Smooth muscle cell (in vitro differentiated cells): Measurements from ENCODE around the gene TANC2. TPM values are rescaled to one million over a fixed set of nuclear protein-coding genes. Genes with fewer than 3 reads are reported as not detected.
A peak's percentile ranks its signal among the peaks of the same experiment; 100 is the strongest.

ENCODE experiments used
- DNase-seq: peaks from one replicate; lab custom pipeline; 2025; ENCODE audit not compliant: unreplicated experiment; lab: John Stamatoyannopoulos, UW
- H2AFZ ChIP-seq: fragments of 200-600 bp; sonication (generic); 2 replicates; pipeline ENCODE4 v1.6.0; 2016; ENCODE audit warnings: antibody characterized with exemption, low read depth, mild to moderate bottlenecking
- H3F3A ChIP-seq: fragments of 200-600 bp; sonication (generic); 2 replicates; pipeline ENCODE4 v1.6.0; 2017; ENCODE audit warnings: antibody characterized with exemption, low read depth
- H3K27ac ChIP-seq: fragments of 200-600 bp; sonication (generic); 2 replicates; pipeline ENCODE4 v1.5.1; 2016; ENCODE audit warnings: low read depth, mild to moderate bottlenecking
- H3K27me3 ChIP-seq: fragments of 200-600 bp; sonication (generic); 2 replicates; pipeline ENCODE4 v1.6.1; 2016; ENCODE audit warnings: low read depth, mild to moderate bottlenecking
- H3K36me3 ChIP-seq: fragments of 200-600 bp; sonication (generic); 2 replicates; pipeline ENCODE4 v1.5.1; 2016; ENCODE audit warnings: low read depth
- H3K4me1 ChIP-seq: fragments of 200-600 bp; sonication (generic); 2 replicates; pipeline ENCODE4 v1.5.1; 2016; ENCODE audit warnings: low read depth
- H3K4me2 ChIP-seq: fragments of 200-600 bp; sonication (generic); 2 replicates; pipeline ENCODE4 v1.6.0; 2016; ENCODE audit warnings: mild to moderate bottlenecking
- H3K4me3 ChIP-seq: fragments of 200-600 bp; sonication (generic); 2 replicates; pipeline ENCODE4 v1.5.1; 2016; ENCODE audit warnings: mild to moderate bottlenecking
- H3K79me2 ChIP-seq: fragments of 200-600 bp; sonication (generic); 2 replicates; pipeline ENCODE4 v1.6.0; 2016; ENCODE audit warnings: low read depth, mild to moderate bottlenecking
- H3K9ac ChIP-seq: fragments of 200-600 bp; sonication (generic); 2 replicates; pipeline ENCODE4 v1.6.0; 2016; ENCODE audit warnings: low read depth
- H3K9me3 ChIP-seq: fragments of 200-600 bp; sonication (generic); replicated peaks from 2 replicates; pipeline ENCODE4 v1.5.1; 2016; ENCODE audit warnings: low read depth
- H4K20me1 ChIP-seq: fragments of 200-600 bp; sonication (generic); 2 replicates; pipeline ENCODE4 v1.6.0; 2016; ENCODE audit warnings: low read depth
- CTCF ChIP-seq: fragments of 200-600 bp; sonication (generic); IDR thresholded peaks from 2 replicates; pipeline ENCODE4 v1.5.1; 2017; ENCODE audit warnings: borderline replicate concordance, mild to moderate bottlenecking, antibody characterized with exemption; ENCODE audit not compliant: insufficient read depth, poor library complexity, severe bottlenecking
- WGBS: methylation state at CpG from one replicate; pipeline ENCODE4 v1.1.7; 2016; ENCODE audit warnings: low lambda C conversion rate; 5-methylcytosine and 5-hydroxymethylcytosine counted together
- polyA plus RNA-seq: library from polyadenylated mRNA; unstranded; fragments of >200 nt; fragmentation: Nextera tagmentation; extraction: Ambion mirVana; gene quantifications from 2 replicates; pipeline ENCODE4 v1.2.1, GENCODE V29; 2016
- total RNA-seq: library from RNA; depleted of rRNA; stranded (reverse); fragments of >200 nt; gene quantifications from 2 replicates; pipeline ENCODE4 v1.2.3, GENCODE V29; 2014

TANC2 gene
- total and polyA plus RNA-seq, 2 experiments from 2014 or later, result 8.3 to 27.6 TPM

- peak; percentile 80 for TF ChIP-seq CTCF
- peak overlapping the region; percentile 75 for H3K4me3 ChIP-seq
- H3K27ac ChIP-seq, result peak overlapping the region; percentile 46
- H3K4me1 ChIP-seq, result peaks cover 15% of the 10 kb centered on the region
- peaks cover 11% of the 10 kb centered on the region for H3F3A ChIP-seq
- H3K27me3 ChIP-seq, result no peaks in the 10 kb centered on the region
- H3K79me2 ChIP-seq, result peaks cover 68% of the 10 kb centered on the region
- H3K9me3 ChIP-seq, result no peaks in the 10 kb centered on the region
- 5% methylated on average over 3 of the region's 3 CpGs for WGBS
- peak overlapping the region; percentile 91 for H3K4me2 ChIP-seq
- no peak for DNase-seq
- H3K9ac ChIP-seq, result peak overlapping the region; percentile 79
- H4K20me1 ChIP-seq, result peaks cover 43% of the 10 kb centered on the region
- H2AFZ ChIP-seq, result no peak overlapping the region
- H3K36me3 ChIP-seq, result no peaks in the 10 kb centered on the region
Observed at GRCh38 chr17:62968445-62968923, 2.4 kb downstream of the TANC2 start.

- H4K20me1 ChIP-seq, result peaks cover 47% of the 10 kb centered on the region
- no peaks in the 10 kb centered on the region for H3K9me3 ChIP-seq
- no peak overlapping the region for H3K27ac ChIP-seq
- H3K27me3 ChIP-seq, result no peaks in the 10 kb centered on the region
- H3K9ac ChIP-seq, result no peak overlapping the region
- peaks cover 17% of the 10 kb centered on the region for H3K4me1 ChIP-seq
- peaks cover 89% of the 10 kb centered on the region for H3K79me2 ChIP-seq
- H3K4me3 ChIP-seq, result no peak overlapping the region
- no peak for TF ChIP-seq CTCF
- H3K36me3 ChIP-seq, result no peaks in the 10 kb centered on the region
- H3K4me2 ChIP-seq, result no peak overlapping the region
- H3F3A ChIP-seq, result peaks cover 1% of the 10 kb centered on the region
- no peak overlapping the region for H2AFZ ChIP-seq
- DNase-seq, result no peak
Observed at GRCh38 chr17:62970610-62971009, 4.6 kb downstream of the TANC2 start.

- Histone ChIP-seq H3K4me3 (no peak overlapping the region), H2AFZ (no peak overlapping the region), H3K9me3 (no peaks in the 10 kb centered on the region), H3F3A (no peaks in the 10 kb centered on the region), H3K27me3 (no peaks in the 10 kb centered on the region), H3K4me2 (no peak overlapping the region), H3K79me2 (peaks cover 97% of the 10 kb centered on the region), H3K4me1 (peaks cover 28% of the 10 kb centered on the region), H3K27ac (no peak overlapping the region), H4K20me1 (peaks cover 47% of the 10 kb centered on the region), H3K9ac (no peak overlapping the region), H3K36me3 (no peaks in the 10 kb centered on the region)
- no peak for DNase-seq
- TF ChIP-seq CTCF, result no peak
- 93% methylated on average over 4 of the region's 4 CpGs for WGBS
Observed at GRCh38 chr17:62971853-62972252, 5.8 kb downstream of the TANC2 start.

GRCh38 chr17:62974788-62975187 is 8.8 kb downstream of the TANC2 start:
- Histone ChIP-seq H3K79me2 (peaks cover 98% of the 10 kb centered on the region), H3K27ac (peak overlapping the region; percentile 21), H3K27me3 (no peaks in the 10 kb centered on the region), H3K9ac (no peak overlapping the region), H3K4me2 (no peak overlapping the region), H3K36me3 (no peaks in the 10 kb centered on the region), H3K9me3 (no peaks in the 10 kb centered on the region), H3K4me1 (peaks cover 19% of the 10 kb centered on the region), H3K4me3 (no peak overlapping the region), H4K20me1 (peaks cover 24% of the 10 kb centered on the region), H2AFZ (no peak overlapping the region), H3F3A (no peaks in the 10 kb centered on the region)
- no peak for TF ChIP-seq CTCF
- no peak for DNase-seq
- WGBS, result 88% methylated on average over 4 of the region's 4 CpGs
